NCI-H2171 treated with DMSO at 0.1 percent for 48 hours (cell line): ENCODE data around the gene FAM219A.
"Not testable (repeated sequence)": the region's sequence is repeated elsewhere in the genome, so short reads cannot be mapped to it uniquely, and the experiment has no call there.

Source experiments
- DNase-seq: peaks from one replicate; lab custom pipeline; 2025; lab: John Stamatoyannopoulos, UW

Gene FAM219A

GRCh38 chr9:34443533-34443932, 14.8 kb downstream of the FAM219A start:
- DNase-seq, result peak; percentile 9

GRCh38 chr9:34442770-34443169, 15.6 kb downstream of the FAM219A start:
- no peak for DNase-seq

GRCh38 chr9:34440017-34440416, 18.4 kb downstream of the FAM219A start:
- no peak for DNase-seq

GRCh38 chr9:34438465-34438864, 19.9 kb downstream of the FAM219A start:
- DNase-seq, result not testable (repeated sequence)

GRCh38 chr9:34437926-34438307, 20.5 kb downstream of the FAM219A start:
- not testable (repeated sequence) for DNase-seq

- peak; percentile 32 for DNase-seq
These were observed 21.1 kb downstream of the FAM219A start for GRCh38 chr9:34437006-34437925.

GRCh38 chr9:34431667-34432066, 26.7 kb downstream of the FAM219A start:
- DNase-seq, result peak; percentile 21

- DNase-seq, result peak; percentile 69
These were observed 27.4 kb downstream of the FAM219A start for GRCh38 chr9:34430843-34431437.

GRCh38 chr9:34428325-34428958, 29.9 kb downstream of the FAM219A start:
- DNase-seq, result peak; percentile 75

- no peak for DNase-seq
These were observed 31.9 kb downstream of the FAM219A start for GRCh38 chr9:34426347-34427074.

- no peak for DNase-seq
These were observed 38.5 kb downstream of the FAM219A start for GRCh38 chr9:34419716-34420504.

- DNase-seq, result no peak
These were observed 40.6 kb downstream of the FAM219A start for GRCh38 chr9:34417734-34418133.

- no peak for DNase-seq
These were observed 45.0 kb downstream of the FAM219A start for GRCh38 chr9:34413231-34413852.

GRCh38 chr9:34412336-34412735, 46.0 kb downstream of the FAM219A start:
- no peak for DNase-seq

GRCh38 chr9:34409154-34409553, 49.2 kb downstream of the FAM219A start:
- DNase-seq, result no peak

- peak; percentile 83 for DNase-seq
These were observed 50.2 kb downstream of the FAM219A start for GRCh38 chr9:34408173-34408572.

GRCh38 chr9:34406219-34406618, 52.2 kb downstream of the FAM219A start:
- DNase-seq, result no peak

- DNase-seq, result no peak
These were observed 52.7 kb downstream of the FAM219A start for GRCh38 chr9:34405719-34406118.

- peak; percentile 53 for DNase-seq
These were observed 54.6 kb downstream of the FAM219A start for GRCh38 chr9:34403554-34404380.
